Neural cell (in vitro differentiated cells): ENCODE results near the gene RIPK1.

Experiments
- EZH2 ChIP-seq: fragments of 200-600, 300-800 bp; shearing (Covaris generic), sonication (generic); IDR thresholded peaks from 2 replicates; pipeline ENCODE4 v1.6.1; 2014; ENCODE audit warnings: antibody characterized with exemption, low read length, borderline replicate concordance, mild to moderate bottlenecking; ENCODE audit not compliant: insufficient read depth, poor library complexity, severe bottlenecking
- MXI1 ChIP-seq: fragments of 450-650 bp; conservative IDR thresholded peaks from 2 replicates; pipeline ENCODE4 v1.6.1; 2014; ENCODE audit warnings: antibody characterized with exemption, mild to moderate bottlenecking; ENCODE audit not compliant: poor library complexity, severe bottlenecking
- POLR2AphosphoS5 ChIP-seq: IDR thresholded peaks from 2 replicates; pipeline ENCODE4 v1.6.1; 2012
- TF ChIP-seq, protein P1 (sequence below): fragments of 450-650 bp; IDR thresholded peaks from 2 replicates; pipeline ENCODE4 v1.5.1; 2014; ENCODE audit warnings: antibody characterized with exemption, mild to moderate bottlenecking, moderate library complexity; ENCODE audit not compliant: poor library complexity, severe bottlenecking

DNA sequence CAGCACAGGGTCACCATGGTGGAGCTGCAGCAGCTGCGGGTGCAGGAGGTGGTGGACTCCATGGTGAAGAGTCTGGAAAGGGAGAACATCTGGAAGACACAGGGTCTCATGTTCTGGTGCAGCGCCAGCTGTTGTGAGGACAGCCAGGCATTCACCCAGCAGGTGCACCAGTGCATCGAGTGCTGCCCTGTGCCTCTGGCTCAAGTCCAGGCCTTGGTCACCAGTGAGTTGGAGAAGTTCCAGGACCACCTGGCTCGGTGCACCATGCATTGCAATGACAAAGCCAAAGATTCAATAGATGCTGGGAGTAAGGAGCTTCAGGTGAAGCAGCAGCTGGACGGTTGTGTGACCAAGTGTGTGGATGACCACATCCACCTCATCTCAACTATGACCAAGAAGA is 22.9 kb upstream of the RIPK1 start:
- TF ChIP-seq MXI1: no peak
- TF ChIP-seq, protein P1, sequence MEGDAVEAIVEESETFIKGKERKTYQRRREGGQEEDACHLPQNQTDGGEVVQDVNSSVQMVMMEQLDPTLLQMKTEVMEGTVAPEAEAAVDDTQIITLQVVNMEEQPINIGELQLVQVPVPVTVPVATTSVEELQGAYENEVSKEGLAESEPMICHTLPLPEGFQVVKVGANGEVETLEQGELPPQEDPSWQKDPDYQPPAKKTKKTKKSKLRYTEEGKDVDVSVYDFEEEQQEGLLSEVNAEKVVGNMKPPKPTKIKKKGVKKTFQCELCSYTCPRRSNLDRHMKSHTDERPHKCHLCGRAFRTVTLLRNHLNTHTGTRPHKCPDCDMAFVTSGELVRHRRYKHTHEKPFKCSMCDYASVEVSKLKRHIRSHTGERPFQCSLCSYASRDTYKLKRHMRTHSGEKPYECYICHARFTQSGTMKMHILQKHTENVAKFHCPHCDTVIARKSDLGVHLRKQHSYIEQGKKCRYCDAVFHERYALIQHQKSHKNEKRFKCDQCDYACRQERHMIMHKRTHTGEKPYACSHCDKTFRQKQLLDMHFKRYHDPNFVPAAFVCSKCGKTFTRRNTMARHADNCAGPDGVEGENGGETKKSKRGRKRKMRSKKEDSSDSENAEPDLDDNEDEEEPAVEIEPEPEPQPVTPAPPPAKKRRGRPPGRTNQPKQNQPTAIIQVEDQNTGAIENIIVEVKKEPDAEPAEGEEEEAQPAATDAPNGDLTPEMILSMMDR: no peak
- TF ChIP-seq POLR2AphosphoS5: no peak
- TF ChIP-seq EZH2: no peak
